Measurements from ENCODE around the gene MRPS21.

DNA sequence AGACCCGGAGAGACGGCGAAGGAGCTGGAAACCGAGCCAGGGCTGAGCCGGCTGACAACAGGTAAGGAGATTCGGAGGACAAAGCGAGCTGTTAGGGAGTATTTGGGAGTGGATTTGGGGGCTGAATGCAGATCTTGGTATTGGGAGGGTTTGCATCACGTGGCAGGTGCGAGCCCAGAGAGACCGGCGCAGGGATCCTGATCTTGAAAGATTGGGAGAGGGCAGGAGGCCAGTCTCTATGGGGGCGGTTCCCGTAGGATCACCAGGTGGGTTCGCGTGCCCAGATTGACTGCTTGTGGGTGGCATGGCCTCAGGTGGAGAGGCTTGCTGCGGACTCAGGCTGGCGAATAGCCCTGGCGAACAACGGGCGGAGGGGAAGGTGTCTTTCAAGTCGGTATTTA is 11.1 kb upstream of the MRPS21 start:
- TF ChIP-seq POLR2A (IDR thresholded peaks at IDR 0.05) (peak in 1 of 2 donors; percentile 9), CTCF (IDR thresholded peaks at IDR 0.05) (no peak)
